G401 (cell line): ENCODE results near the gene MMP15. TPM values are rescaled to one million over a fixed set of nuclear protein-coding genes. Genes with fewer than 3 reads are reported as not detected.

Source experiments
- DNase-seq: peaks from one replicate; pipeline ENCODE4 v3.0.0-alpha.2; 2015; ENCODE audit warnings: low spot score
- in situ Hi-C: cut with HindIII; loops from 2 replicates; pipeline ENCODE4 v1.10.0; 2016; ENCODE audit warnings: low sequenced_read_pairs, mixed read lengths
- total RNA-seq: library from RNA; depleted of rRNA; stranded (reverse); fragments of >200 nt; shearing (Covaris generic); gene quantifications from 2 replicates; pipeline ENCODE4 v1.2.3, GENCODE V29; 2014; rRNA removed

The MMP15 gene
- total RNA-seq, 1 experiment from 2014 or later = 3.9 TPM

- in situ Hi-C loops = no loop called here
- no peak for DNase-seq
Measured at GRCh38 chr16:58096249-58096648, 70.7 kb downstream of the MMP15 start.

Other genes starting within 250 kb of the MMP15 start
- 44.3 and 53.5 TPM in 2 replicates for gene KIFC3, start 223.3 kb upstream of the MMP15 start, total RNA-seq
- not detected in 2 replicates for gene CNGB1, start 54.6 kb upstream of the MMP15 start, total RNA-seq
- 2.0 and 3.8 TPM in 2 replicates for gene ZNF319, start 25.1 kb upstream of the MMP15 start, total RNA-seq
- gene USB1, start 24.3 kb upstream of the MMP15 start, total RNA-seq = 11.3 and 27.1 TPM in 2 replicates
- 70.7 and 89.6 TPM in 2 replicates for gene CFAP20, start 103.6 kb downstream of the MMP15 start, total RNA-seq
- gene CSNK2A2, start 172.4 kb downstream of the MMP15 start, total RNA-seq = 23.9 and 34.4 TPM in 2 replicates